NCI-H510A treated with DMSO at 0.1 percent for 48 hours (cell line): ENCODE results near the gene TRIM50.
"Not testable (repeated sequence)": the region's sequence is repeated elsewhere in the genome, so short reads cannot be mapped to it uniquely, and the experiment has no call there.

Source experiments
- DNase-seq: peaks from one replicate; lab custom pipeline; 2025; lab: John Stamatoyannopoulos, UW

The TRIM50 gene

DNA sequence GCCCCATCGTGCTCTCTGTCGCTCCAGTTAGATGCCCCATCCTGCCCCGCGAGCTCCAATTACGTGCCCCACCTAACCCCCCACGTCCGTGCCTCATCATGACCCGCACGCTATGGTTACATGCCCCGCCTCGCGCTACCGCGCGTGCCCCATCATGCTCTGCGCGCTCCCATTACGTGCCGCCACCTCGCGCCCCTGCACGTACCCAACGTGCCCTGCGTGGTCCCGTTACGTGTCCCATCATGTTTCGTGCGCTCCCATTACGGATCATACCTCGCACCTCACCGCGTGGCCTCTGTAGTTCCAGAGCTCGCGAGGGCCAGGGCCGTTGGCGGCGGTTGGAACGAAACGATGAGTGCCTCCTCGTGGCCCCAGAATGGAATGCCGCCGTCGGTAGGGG is at the start of gene TRIM50, which contains the start of gene FKBP6:
Gene TRIM50 (minus strand): TSS at position 161 of the 400 bp plus-strand sequence. CDS start 3,295 bp downstream, outside the sequence.
Gene FKBP6 (plus strand): TSS at position 240 of the 400 bp plus-strand sequence. CDS start 268 bp downstream, outside the sequence.
- DNase-seq, result not testable (repeated sequence)

DNA sequence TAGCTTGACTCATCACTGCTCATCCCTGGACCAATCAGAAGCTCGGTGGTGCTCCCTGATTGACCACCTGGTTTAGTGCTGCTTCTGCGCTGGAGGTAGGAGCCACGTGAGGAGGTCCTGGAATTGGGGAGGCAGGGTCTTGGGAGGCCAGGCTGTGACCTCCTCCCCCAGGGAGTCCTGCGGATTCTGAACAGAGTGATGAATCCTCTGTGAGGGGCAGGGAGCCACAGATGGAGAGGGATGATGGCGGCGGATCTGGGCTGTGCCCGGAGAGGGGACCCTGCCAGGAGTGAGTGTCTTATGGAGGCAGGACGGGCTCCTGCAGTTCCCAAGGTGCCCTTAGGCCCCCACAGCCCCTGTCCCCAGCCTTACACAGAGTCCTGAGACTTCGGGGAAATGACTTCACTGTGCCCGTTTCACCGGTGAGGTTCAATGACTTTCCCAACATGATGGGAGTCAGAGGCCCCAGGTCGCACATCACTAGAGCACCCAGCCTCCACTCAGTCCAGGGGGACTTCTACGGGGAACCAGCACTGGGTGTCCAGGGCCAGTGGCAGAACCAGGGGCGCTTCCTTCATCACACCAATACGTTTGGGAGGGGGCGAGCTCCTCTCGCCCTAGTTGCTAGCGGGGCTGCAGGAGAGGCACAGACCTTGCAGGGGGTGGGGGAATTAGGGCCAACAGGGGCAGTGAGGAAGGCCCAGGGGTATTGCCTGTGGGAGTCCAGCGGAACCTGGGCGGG is 49.0 kb upstream of the TRIM50 start:
- no peak for DNase-seq

GRCh38 chr7:73376262-73376661 is 48.4 kb upstream of the TRIM50 start:
- DNase-seq, result not testable (repeated sequence)

DNA sequence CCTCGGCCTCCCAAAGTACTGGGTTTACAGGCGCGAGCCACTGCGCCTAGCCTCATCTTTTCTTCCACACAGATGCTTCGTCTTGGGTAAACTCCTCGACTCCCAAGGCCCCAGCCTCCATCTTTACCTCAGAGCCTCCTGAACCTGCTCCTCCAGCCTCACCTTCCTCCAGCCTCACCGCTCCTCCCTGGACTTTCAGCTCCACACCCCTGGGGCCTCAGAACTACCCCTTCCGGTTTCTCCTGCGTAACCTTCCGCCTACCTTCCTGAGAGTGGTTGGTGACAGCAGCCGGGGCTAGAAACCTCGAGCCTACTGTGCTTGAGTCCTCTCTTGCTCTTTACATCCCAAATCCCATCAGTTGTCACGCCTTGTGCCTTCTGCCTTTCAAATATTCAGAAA is 45.9 kb upstream of the TRIM50 start:
- no peak for DNase-seq

- no peak for DNase-seq
Measured at GRCh38 chr7:73369622-73370021, 41.7 kb upstream of the TRIM50 start.

DNA sequence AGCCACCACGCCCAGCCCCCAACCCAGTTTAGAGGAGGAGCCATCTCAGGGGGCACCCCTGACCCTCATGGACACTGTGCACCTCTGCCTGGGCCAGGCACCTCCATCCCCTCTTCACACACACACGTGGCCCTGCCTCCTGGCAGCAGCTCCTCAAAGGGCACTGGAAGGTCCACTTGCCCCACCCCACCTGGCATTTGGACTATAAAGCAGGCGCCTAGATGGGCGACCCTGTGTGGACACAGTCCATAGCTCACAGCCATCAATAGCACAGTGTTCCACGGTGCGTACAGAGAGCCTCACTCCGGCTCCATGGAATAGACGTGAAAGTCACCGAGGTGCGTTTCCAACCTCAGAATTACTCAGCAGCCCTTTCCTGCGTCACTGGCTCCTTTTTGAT is 41.1 kb upstream of the TRIM50 start:
- DNase-seq, result no peak

GRCh38 chr7:73366990-73367389 is 39.1 kb upstream of the TRIM50 start:
- no peak for DNase-seq

GRCh38 chr7:73366127-73366526 is 38.2 kb upstream of the TRIM50 start:
- DNase-seq, result no peak

DNA sequence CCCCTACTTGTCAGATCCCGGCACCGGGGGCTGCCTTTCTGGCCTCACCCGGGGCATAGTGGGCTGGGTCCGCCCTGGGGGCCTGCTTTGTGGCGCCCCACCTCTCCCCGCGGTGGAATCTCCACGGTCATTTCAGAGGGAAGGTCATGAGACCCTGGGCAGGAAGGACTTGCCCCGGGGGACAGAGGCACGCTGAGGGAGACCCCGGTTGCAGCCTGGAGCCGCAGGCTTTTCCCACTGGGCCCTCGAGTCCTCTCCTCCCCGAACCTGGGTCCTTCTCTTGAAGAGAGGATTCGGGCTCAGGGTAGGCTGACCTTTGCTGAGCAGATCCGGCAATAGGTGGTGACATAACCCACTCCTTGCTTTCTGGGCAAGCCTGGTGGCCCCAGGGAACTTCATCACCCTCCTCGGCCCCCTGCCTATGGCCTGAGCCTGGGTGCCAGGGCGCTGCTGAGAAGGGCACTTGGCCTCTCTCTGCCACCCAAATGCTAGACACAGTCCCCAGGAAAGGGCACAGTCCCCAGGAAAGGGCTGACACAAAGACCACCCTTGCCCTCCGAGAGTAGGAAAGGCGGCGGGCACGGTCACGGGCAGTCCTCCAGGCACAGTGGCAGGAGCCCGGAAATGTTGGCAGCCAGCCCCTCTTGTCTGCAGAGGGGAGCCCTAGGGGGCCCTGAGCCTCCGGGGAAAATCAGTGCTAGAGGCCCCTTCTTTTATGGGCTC is 36.3 kb upstream of the TRIM50 start:
- DNase-seq, result no peak

- DNase-seq, result no peak
Measured at GRCh38 chr7:73363225-73364005, 35.5 kb upstream of the TRIM50 start.

GRCh38 chr7:73360590-73360989 is 32.7 kb upstream of the TRIM50 start:
- not testable (repeated sequence) for DNase-seq

- no peak for DNase-seq
Measured at GRCh38 chr7:73359746-73360375, 32.0 kb upstream of the TRIM50 start.

GRCh38 chr7:73359306-73359705 is 31.4 kb upstream of the TRIM50 start:
- DNase-seq, result no peak

DNA sequence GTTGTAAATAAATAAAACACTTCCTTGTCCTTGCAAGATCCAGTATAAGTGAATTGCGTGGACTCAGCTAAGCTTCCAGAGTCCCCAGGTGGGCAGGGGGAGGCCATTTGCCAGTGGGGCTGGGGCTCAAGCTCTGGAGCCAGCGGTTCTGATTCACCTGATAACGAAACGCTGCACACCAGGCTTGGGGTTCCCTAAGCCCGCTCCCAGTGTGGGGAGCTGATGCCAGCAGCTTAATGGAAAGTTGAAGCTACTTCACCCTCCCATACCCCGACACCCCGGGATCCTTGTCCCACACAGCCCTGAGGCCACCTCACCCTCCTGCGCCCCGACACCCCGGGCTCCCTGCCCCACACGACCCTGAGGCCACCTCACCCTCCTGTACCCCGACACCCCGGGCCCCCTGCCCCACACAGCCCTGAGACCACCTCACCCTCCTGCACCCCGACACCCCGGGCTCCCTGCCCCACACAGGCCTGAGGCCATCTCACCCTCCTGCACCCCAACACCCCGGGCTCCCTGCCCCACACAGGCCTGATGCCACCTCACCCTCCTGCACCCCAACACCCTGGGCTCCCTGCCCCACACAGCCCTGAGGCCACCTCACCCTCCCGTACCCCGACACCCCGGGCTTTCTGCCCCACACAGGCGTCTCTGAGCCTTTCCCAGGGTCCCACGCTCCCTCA is 30.9 kb upstream of the TRIM50 start:
- no peak for DNase-seq

- DNase-seq, result no peak
Measured at GRCh38 chr7:73356159-73356558, 28.3 kb upstream of the TRIM50 start.

GRCh38 chr7:73354821-73355220 is 26.9 kb upstream of the TRIM50 start:
- no peak for DNase-seq

DNA sequence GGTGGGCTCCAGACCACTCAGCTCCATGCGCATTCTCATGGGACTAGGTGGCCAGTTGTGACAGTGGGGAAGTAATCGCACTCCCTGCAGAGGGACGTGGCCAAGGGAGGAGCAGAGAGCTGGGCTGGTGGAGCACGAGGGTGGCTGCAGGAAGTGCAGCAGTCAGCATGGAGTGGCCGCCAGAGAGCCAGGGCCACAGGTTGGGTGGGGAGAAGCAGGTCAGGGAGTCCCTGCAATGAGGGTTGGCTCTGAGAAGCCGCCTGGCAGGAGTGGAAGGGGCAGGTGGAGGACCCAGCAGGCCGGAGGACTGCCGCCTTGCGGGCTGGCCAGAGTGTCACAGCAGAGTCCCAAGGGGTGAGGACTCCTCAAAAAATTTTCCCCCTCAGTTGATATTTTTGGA is 26.3 kb upstream of the TRIM50 start:
- no peak for DNase-seq

GRCh38 chr7:73353243-73353642 is 25.4 kb upstream of the TRIM50 start:
- DNase-seq, result peak; percentile 45

DNA sequence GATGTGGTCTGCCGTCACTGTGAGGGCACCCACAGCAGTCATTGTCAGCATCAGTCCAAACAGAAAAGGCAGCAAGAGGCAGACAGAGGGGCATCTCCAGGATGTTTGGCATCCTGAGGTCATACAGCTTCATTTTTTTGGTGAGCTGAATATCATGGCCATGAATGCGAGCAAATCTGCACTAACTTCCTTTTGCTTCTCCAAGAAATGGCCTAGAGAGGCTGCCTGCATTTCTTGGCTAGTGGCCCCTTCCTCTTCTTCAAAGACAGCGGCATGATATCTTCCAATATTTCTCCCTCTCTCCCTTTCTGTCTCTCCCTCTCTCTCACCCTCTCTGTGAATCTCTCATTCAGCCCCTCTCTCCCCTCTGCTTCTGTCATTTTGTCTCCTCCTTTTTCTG is 24.9 kb upstream of the TRIM50 start:
- no peak for DNase-seq

GRCh38 chr7:73351447-73352167 is 23.7 kb upstream of the TRIM50 start:
- no peak for DNase-seq
